Kidney (tissue), 14 donors: ENCODE results near the gene SYNC. TPM values are rescaled to one million over a fixed set of nuclear protein-coding genes. Genes with fewer than 3 reads are reported as not detected.

Experiments
- DNase-seq, 5 donors: peaks; one replicate each; pipeline ENCODE4 v3.0.0-alpha.2; 2013 to 2020
- FAIRE-seq: peaks from 2 replicates; lab custom pipeline; 2012; peaks lifted over from hg19 to GRCh38; lab: Jason Lieb, UNC
- H3K27ac ChIP-seq, 2 donors: one replicate each; pipeline ENCODE4 v1.7.0; 2013; ENCODE audit warnings: low read depth in 2 of 2, low read length in 2 of 2, inconsistent platforms in 1 of 2
- H3K27me3 ChIP-seq: one replicate; pipeline ENCODE4 v1.7.1; 2013; ENCODE audit warnings: low read length, inconsistent platforms; ENCODE audit not compliant: control insufficient read depth, insufficient read depth
- H3K36me3 ChIP-seq, 3 donors: one replicate each; pipeline versions ENCODE4 v1.7.0 to v1.7.1; 2013; ENCODE audit warnings: low read length in 3 of 3, control low read depth in 1 of 3, inconsistent platforms in 1 of 3; ENCODE audit not compliant: insufficient read depth in 3 of 3, control insufficient read depth in 2 of 3
- H3K4me1 ChIP-seq, 3 donors: one replicate each; pipeline versions ENCODE4 v1.7.0 to v1.7.1; 2013; ENCODE audit warnings: low read length in 3 of 3, inconsistent platforms in 1 of 3, low read depth in 1 of 3; ENCODE audit not compliant: control insufficient read depth in 2 of 3, insufficient read depth in 2 of 3
- H3K4me3 ChIP-seq, 3 donors: one replicate each; pipeline versions ENCODE4 v1.7.0 to v1.8.1; 2013; ENCODE audit warnings: low read length in 3 of 3, control low read depth in 1 of 3, inconsistent platforms in 1 of 3
- H3K9ac ChIP-seq, 3 donors: one replicate each; pipeline versions ENCODE4 v1.7.0 to v1.7.1; 2013; ENCODE audit warnings: low read length in 3 of 3, control low read depth in 1 of 3, inconsistent platforms in 1 of 3
- H3K9me3 ChIP-seq, 3 donors: one replicate each; pipeline versions ENCODE4 v1.7.0 to v1.7.1; 2013; ENCODE audit warnings: low read length in 3 of 3, control low read depth in 1 of 3, inconsistent platforms in 1 of 3; ENCODE audit not compliant: control insufficient read depth in 2 of 3, insufficient read depth in 1 of 3
- intact Hi-C: fragments of 100-400 bp; cut with DNase I; formaldehyde crosslinking; loops from one replicate; pipeline ENCODE4 v1.11.1; 2022
- polyA plus RNA-seq: library from polyadenylated mRNA; stranded (reverse); fragments of 350-450 nt; fragmentation: Illumina TruSeq; extraction: RNeasy Lipid Tissue Mini Kit (QIAGEN cat#74804); gene quantifications from one replicate; pipeline ENCODE4 v1.2.3, GENCODE V29; 2014; ENCODE audit warnings: low read depth, low replicate concordance; ENCODE audit not compliant: insufficient read depth
- total RNA-seq: library from RNA; stranded (reverse); fragmentation: NEBNext Ultra II Directional; extraction: Animal tissue kit (Norgen Biotek cat#: 25700); gene quantifications from one replicate; pipeline ENCODE4 v1.2.1, GENCODE V29; 2021
- TF ChIP-seq, protein P1 (sequence below): IDR thresholded peaks from 3 replicates; pipeline ENCODE4 v1.5.1; 2012; ENCODE audit warnings: mild to moderate bottlenecking, moderate library complexity, borderline replicate concordance; ENCODE audit not compliant: insufficient read depth; ENCODE audit errors: extremely low read depth
- donor health status: control.
- donor health status: control.
- donor health status: control.
- donor health status: control.
- donor health status: control.
- donor health status: DM: yes; HTN: yes; CAD: no.
- donor health status: Normal renal cell carcinoma (clear cell type).

SYNC gene
- total and polyA plus RNA-seq, 2 donors from 2014 or later, result 1.4 to 5.5 TPM

DNA sequence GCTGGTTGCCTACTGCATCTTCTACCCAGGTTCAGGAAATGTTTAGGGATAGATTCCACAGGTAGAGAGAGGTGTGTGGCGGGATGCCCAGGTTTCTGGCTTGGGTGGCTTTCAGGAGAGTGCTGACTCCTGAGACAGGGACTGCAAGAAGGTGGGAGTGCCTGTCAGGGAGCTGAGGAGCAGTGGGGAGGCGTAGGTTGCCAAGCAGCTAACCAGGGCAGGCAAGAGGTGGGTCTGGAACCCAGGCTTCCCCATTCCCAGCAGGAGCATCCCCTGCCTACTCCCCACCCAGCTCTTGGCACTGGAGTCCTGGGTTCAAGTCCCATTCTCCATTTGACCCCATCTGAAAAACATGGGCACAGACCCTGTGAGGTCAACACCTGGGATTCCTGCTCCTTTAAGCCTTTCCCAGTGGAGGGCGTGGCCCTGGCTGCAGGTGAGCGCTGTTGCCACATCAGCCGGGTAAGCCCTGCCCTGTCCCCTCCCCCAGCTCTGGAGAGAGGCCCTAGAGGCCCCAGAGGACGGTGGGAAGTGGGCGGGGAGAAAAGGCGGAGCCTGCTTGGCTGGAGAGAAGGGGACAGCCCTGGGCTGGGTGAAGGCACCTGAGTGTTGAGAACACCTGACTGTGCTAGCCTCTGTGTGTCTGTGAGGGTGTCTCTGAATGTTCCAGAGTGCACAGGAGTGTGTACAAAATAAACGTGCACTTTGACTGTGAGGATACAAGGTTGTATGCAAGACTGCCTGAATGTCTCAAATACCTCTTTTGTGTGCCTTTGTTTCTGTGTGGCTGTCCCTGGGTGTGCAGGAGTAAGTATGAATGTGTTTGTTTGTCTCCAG is 14.0 kb upstream of the SYNC start:
- Histone ChIP-seq H3K36me3 (no peaks in the 10 kb centered on the region), H3K27me3 (no peaks in the 10 kb centered on the region), H3K9ac (peak overlapping the region in 2 of 3 donors; percentile 31 to 51), H3K9me3 (no peaks in the 10 kb centered on the region), H3K4me1 (peaks cover 0 to 8% (median 7%) of the 10 kb centered on the region in 3 donors), H3K4me3 (peak overlapping the region; percentile 48 to 58 (median 54)), H3K27ac (peak overlapping the region; percentile 67)
- TF ChIP-seq, protein P1, sequence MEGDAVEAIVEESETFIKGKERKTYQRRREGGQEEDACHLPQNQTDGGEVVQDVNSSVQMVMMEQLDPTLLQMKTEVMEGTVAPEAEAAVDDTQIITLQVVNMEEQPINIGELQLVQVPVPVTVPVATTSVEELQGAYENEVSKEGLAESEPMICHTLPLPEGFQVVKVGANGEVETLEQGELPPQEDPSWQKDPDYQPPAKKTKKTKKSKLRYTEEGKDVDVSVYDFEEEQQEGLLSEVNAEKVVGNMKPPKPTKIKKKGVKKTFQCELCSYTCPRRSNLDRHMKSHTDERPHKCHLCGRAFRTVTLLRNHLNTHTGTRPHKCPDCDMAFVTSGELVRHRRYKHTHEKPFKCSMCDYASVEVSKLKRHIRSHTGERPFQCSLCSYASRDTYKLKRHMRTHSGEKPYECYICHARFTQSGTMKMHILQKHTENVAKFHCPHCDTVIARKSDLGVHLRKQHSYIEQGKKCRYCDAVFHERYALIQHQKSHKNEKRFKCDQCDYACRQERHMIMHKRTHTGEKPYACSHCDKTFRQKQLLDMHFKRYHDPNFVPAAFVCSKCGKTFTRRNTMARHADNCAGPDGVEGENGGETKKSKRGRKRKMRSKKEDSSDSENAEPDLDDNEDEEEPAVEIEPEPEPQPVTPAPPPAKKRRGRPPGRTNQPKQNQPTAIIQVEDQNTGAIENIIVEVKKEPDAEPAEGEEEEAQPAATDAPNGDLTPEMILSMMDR, result no peak
- FAIRE-seq (peak; percentile 8), DNase-seq (peak; percentile 94 to 97 (median 96))
- intact Hi-C loops, result no loop called here

DNA sequence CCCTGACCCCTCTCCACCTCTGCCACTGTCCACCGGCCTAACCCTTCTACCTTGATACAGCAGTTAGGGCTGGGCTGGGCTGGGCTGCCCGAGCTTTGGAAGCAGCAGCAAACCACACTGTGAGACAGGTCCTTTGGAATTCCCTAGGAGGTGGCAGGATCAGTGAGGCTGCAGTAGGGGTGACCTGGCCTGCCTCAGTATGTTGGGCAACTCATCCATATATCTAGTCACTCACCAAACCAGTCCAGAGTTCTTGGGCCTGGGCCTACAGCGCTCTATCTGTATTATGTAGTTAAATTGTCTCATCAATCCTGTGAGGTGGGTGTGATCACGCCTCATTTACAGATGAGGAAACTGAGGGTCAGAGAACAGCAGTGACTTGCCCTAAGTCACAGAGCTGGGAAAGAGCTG is 13.3 kb upstream of the SYNC start:
- Histone ChIP-seq H3K9me3 (no peaks in the 10 kb centered on the region), H3K27ac (no peak overlapping the region), H3K27me3 (no peaks in the 10 kb centered on the region), H3K4me1 (peaks cover 0 to 8% (median 7%) of the 10 kb centered on the region in 3 donors), H3K36me3 (no peaks in the 10 kb centered on the region), H3K4me3 (no peak overlapping the region), H3K9ac (peak overlapping the region in 1 of 3 donors; percentile 51)
- FAIRE-seq (no peak), DNase-seq (no peak)
- TF ChIP-seq, protein P1, result no peak
- intact Hi-C loops, result no loop called here

DNA sequence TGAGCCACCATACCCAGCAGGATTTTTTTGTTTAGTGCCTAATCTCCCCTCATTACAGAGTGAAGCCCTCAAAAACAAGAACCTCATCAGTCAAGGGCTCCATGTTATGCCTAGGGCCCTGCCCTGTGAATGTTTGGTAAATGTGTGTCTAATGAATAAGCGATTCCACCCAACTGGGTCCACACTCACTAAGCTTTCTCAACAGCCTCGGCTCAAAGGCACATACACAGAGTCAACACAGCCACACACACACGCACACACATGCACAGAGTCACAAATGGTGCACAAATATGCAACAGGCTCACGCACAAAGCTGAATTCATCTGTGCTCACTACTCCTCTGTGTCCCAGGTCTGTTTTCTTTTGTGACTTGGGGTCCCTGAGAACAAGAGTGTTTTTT is 11.7 kb upstream of the SYNC start:
- intact Hi-C loops, result loop anchor here (5.0 kb wide), 1 partner anchor 58 kb away; no protein-coding TSS in a partner anchor
- Histone ChIP-seq H3K27ac (no peak overlapping the region), H3K4me1 (peaks cover 0 to 8% (median 7%) of the 10 kb centered on the region in 3 donors), H3K4me3 (no peak overlapping the region), H3K9me3 (no peaks in the 10 kb centered on the region), H3K9ac (no peak overlapping the region), H3K27me3 (no peaks in the 10 kb centered on the region), H3K36me3 (no peaks in the 10 kb centered on the region)
- FAIRE-seq, result no peak
- TF ChIP-seq, protein P1, result no peak
- DNase-seq, result no peak
